B cell (primary cell): Measurements from ENCODE around the gene DENND1C. TPM values are rescaled to one million over a fixed set of nuclear protein-coding genes. Genes with fewer than 3 reads are reported as not detected.

Source experiments
- ATAC-seq: fragments of 200-7000 bp; cut with Tn5 transposase; one replicate; pipeline ENCODE4 v1.10.0; 2021; ENCODE audit warnings: low read depth, mild to moderate bottlenecking, moderate number of reproducible peaks, moderate library complexity
- CTCF ChIA-PET: fragments of 350-600 bp; sonication (Branson Sonifier 250); formaldehyde crosslinking; loops from one replicate; lab custom pipeline; 2021; ENCODE audit warnings: antibody characterized with exemption, inconsistent platforms; lab: Charles Lee
- POLR2A ChIA-PET: fragments of 350-600 bp; sonication (Branson Sonifier 250); formaldehyde crosslinking; loops from one replicate; lab custom pipeline; 2021; ENCODE audit warnings: antibody characterized with exemption; lab: Charles Lee
- DNase-seq: peaks from one replicate; pipeline ENCODE4 v3.0.0; 2013
- H2AFZ ChIP-seq: 2 replicates; pipeline ENCODE4 v1.6.1; 2012; ENCODE audit warnings: mild to moderate bottlenecking, low read depth, low read length; ENCODE audit not compliant: insufficient read depth, poor library complexity, severe bottlenecking
- H3K27ac ChIP-seq, 2 donors: 1 replicate in 1 of 2; 2 replicates in 1 of 2; pipeline ENCODE4 v1.5.1; 2012 to 2013; ENCODE audit warnings: low read length in 2 of 2, mild to moderate bottlenecking in 2 of 2, moderate library complexity in 1 of 2
- H3K27me3 ChIP-seq, 4 experiments: fragments of 200-600 bp in 1 of 4; sonication (generic) in 1 of 4; replicated peaks in 1 of 4; 1 replicate in 2 of 4; 2 replicates in 2 of 4; pipeline versions ENCODE4 v1.6.1 to v1.7.0; 2013 to 2016; ENCODE audit warnings: low read length in 3 of 4, mild to moderate bottlenecking in 2 of 4, mixed read lengths in 1 of 4, moderate library complexity in 1 of 4; ENCODE audit not compliant: insufficient read depth in 4 of 4, control insufficient read depth in 3 of 4; ENCODE audit errors: control extremely low read depth in 1 of 4
- H3K36me3 ChIP-seq, 2 experiments: replicated peaks in 1 of 2; 1 replicate in 1 of 2; 2 replicates in 1 of 2; pipeline versions ENCODE4 v1.6.1 to v1.7.1; 2013; ENCODE audit warnings: low read length in 1 of 2; ENCODE audit not compliant: insufficient read depth in 2 of 2, control insufficient read depth in 1 of 2; ENCODE audit errors: control extremely low read depth in 1 of 2, extremely low read depth in 1 of 2
- H3K4me1 ChIP-seq, 2 donors: fragments of 200-600 bp in 1 of 2; sonication (generic) in 1 of 2; 1 replicate in 1 of 2; 2 replicates in 1 of 2; pipeline versions ENCODE4 v1.5.1 to v1.6.1; 2013 to 2017; ENCODE audit warnings: low read length in 2 of 2; ENCODE audit not compliant: control insufficient read depth in 2 of 2, insufficient read depth in 2 of 2
- H3K4me2 ChIP-seq: replicated peaks from 2 replicates; pipeline ENCODE3; 2012; ENCODE audit warnings: mild to moderate bottlenecking, low read depth, low read length; ENCODE audit not compliant: poor library complexity, severe bottlenecking
- H3K4me3 ChIP-seq, 5 experiments: fragments of 200-600 bp in 1 of 5; sonication (generic) in 1 of 5; 1 replicate in 3 of 5; 2 replicates in 2 of 5; pipeline versions ENCODE4 v1.5.1 to v1.7.0; 2011 to 2016; ENCODE audit warnings: low read length in 4 of 5, mild to moderate bottlenecking in 4 of 5, low read depth in 2 of 5, control low read depth in 1 of 5, moderate library complexity in 1 of 5; ENCODE audit not compliant: insufficient read depth in 1 of 5; ENCODE audit errors: control extremely low read depth in 1 of 5, extremely low read depth in 1 of 5
- H3K79me2 ChIP-seq: fragments of 200-600 bp; sonication (generic); one replicate; pipeline ENCODE4 v1.6.0; 2016; ENCODE audit warnings: low read length; ENCODE audit not compliant: control insufficient read depth, insufficient read depth
- H3K9ac ChIP-seq: fragments of 200-600 bp; sonication (generic); 2 replicates; pipeline ENCODE4 v1.6.1; 2017; ENCODE audit warnings: mild to moderate bottlenecking, low read length, moderate library complexity
- H3K9me3 ChIP-seq, 3 donors: one replicate each; pipeline versions ENCODE4 v1.6.1 to v1.7.1; 2013; ENCODE audit warnings: low read length in 2 of 3; ENCODE audit not compliant: control insufficient read depth in 2 of 3, insufficient read depth in 1 of 3; ENCODE audit errors: control extremely low read depth in 1 of 3
- H4K20me1 ChIP-seq: 2 replicates; pipeline ENCODE4 v1.6.0; 2012; ENCODE audit warnings: mild to moderate bottlenecking, low read length; ENCODE audit not compliant: insufficient read depth, control insufficient read depth, poor library complexity, severe bottlenecking
- H3K27ac Mint-ChIP-seq: one replicate; pipeline ENCODE4 v1.8.0; 2021; ENCODE audit warnings: mixed read lengths
- H3K27me3 Mint-ChIP-seq: one replicate; pipeline ENCODE4 v1.8.0; 2021; ENCODE audit warnings: mixed read lengths
- H3K4me1 Mint-ChIP-seq: one replicate; pipeline ENCODE4 v1.8.0; 2021; ENCODE audit warnings: mixed read lengths
- H3K4me3 Mint-ChIP-seq: one replicate; pipeline ENCODE4 v1.8.0; 2021; ENCODE audit warnings: mixed read lengths
- H3K9me3 Mint-ChIP-seq: one replicate; pipeline ENCODE4 v1.8.0; 2022; ENCODE audit warnings: mixed read lengths; ENCODE audit not compliant: insufficient read depth
- EZH2 ChIP-seq: IDR thresholded peaks from 2 replicates; pipeline ENCODE4 v1.6.1; 2012; ENCODE audit warnings: borderline replicate concordance, low read depth, mild to moderate bottlenecking, moderate library complexity, low read length; ENCODE audit not compliant: insufficient read depth, poor library complexity, severe bottlenecking
- WGBS: methylation state at CpG from one replicate; pipeline ENCODE4 v1.1.5; 2013; ENCODE audit warnings: missing lambda C conversion rate; ENCODE audit not compliant: insufficient coverage; 5-methylcytosine and 5-hydroxymethylcytosine counted together
- intact Hi-C: fragments of 100-400 bp; cut with micrococcal nuclease; formaldehyde crosslinking; loops from one replicate; pipeline ENCODE4 v1.10.0; 2022
- polyA plus RNA-seq: library from polyadenylated mRNA; depleted of rRNA; stranded (reverse); fragments of >200 nt; gene quantifications from 2 replicates; pipeline ENCODE4 v1.2.3, GENCODE V29; 2012
- total RNA-seq, 2 donors: library from RNA; stranded (reverse); fragments of 120-200 nt in 1 of 2; gene quantifications; 1 replicate in 1 of 2; 2 replicates in 1 of 2; pipeline versions ENCODE4 v1.2.3 to v1.2.4, GENCODE V29; 2013 to 2022
- TF ChIP-seq, protein P1 (sequence below): fragments of 200-600 bp; IDR thresholded peaks from one replicate; pipeline ENCODE4 v1.8.0; 2022; ENCODE audit warnings: antibody characterized with exemption, mild to moderate bottlenecking

Gene DENND1C
- total and polyA plus RNA-seq, 2 donors (not counting 1 experiment from before 2014, with no cell fraction given), result 119 to 132 TPM

DNA sequence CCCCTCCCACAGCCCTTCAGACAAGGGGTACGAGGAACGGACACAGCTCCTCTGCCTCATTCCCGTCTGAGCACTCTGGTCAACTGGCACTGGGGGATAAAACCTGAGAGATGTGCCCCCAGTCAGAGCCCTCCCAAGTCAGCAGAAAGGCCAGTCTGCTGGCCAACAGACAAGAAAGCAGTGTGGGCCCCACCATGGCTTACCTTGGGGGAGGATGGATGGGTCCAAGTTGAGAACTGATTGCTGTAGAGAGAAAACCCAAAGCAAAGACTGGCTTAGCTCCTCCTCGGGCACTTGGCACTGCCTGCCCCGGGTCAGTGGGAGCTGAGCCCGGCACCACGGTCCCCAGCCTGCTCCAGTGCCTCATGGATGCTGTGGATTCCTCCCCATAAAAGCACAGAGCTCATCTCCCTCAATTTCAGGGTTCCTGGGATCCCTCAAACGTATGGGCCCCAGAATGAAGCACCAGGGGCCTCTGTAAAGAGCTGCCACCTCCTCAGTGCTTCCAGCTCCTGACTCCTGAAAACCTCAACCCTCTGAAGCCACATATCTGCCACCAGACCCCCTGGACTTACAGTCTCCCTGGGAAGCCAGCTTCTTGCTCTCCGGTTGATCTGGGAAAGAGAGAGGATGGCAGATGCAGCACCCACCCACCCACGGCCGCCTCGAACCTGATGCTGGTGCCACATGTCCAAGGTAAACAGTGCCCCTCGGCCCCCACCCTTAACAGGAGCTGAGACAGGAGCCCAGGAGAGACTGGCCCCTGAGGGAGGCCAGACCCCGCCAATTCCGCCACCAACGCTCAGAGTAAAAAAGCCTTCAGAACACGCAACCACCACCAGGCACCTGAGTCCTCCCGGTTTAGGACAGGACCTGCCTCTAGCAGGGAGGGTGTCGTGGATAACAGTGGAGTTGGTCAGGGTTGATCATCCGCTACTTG lies 60.2 kb downstream of the DENND1C start:
- Histone ChIP-seq H3K36me3 (peaks cover 0 to 62% of the 10 kb centered on the region in 2 experiments), H2AFZ (no peak overlapping the region), H3K27ac (peak overlapping the region in 1 of 2 donors; percentile 48), H3K9me3 (peaks cover 0 to 12% (median 0%) of the 10 kb centered on the region in 3 donors), H3K9ac (no peak overlapping the region), H3K4me1 (peaks cover 26 to 30% of the 10 kb centered on the region in 2 donors), H4K20me1 (peaks cover 78% of the 10 kb centered on the region), H3K79me2 (peaks cover 42% of the 10 kb centered on the region), H3K4me3 (no peak overlapping the region), H3K27me3 (no peaks in the 10 kb centered on the region), H3K4me2 (no peak overlapping the region)
- ChIA-PET POLR2A (no interaction called here), CTCF (no interaction called here)
- no peak for ATAC-seq
- H3K4me3 Mint-ChIP-seq, result no peak overlapping the region
- DNase-seq, result no peak
- H3K9me3 Mint-ChIP-seq, result no peaks in the 10 kb centered on the region
- 94% methylated on average over 15 of the region's 20 CpGs for WGBS
- H3K4me1 Mint-ChIP-seq, result peaks cover 35% of the 10 kb centered on the region
- H3K27ac Mint-ChIP-seq, result no peak overlapping the region
- intact Hi-C loops, result no loop called here
- TF ChIP-seq EZH2, result no peak
- TF ChIP-seq, protein P1, sequence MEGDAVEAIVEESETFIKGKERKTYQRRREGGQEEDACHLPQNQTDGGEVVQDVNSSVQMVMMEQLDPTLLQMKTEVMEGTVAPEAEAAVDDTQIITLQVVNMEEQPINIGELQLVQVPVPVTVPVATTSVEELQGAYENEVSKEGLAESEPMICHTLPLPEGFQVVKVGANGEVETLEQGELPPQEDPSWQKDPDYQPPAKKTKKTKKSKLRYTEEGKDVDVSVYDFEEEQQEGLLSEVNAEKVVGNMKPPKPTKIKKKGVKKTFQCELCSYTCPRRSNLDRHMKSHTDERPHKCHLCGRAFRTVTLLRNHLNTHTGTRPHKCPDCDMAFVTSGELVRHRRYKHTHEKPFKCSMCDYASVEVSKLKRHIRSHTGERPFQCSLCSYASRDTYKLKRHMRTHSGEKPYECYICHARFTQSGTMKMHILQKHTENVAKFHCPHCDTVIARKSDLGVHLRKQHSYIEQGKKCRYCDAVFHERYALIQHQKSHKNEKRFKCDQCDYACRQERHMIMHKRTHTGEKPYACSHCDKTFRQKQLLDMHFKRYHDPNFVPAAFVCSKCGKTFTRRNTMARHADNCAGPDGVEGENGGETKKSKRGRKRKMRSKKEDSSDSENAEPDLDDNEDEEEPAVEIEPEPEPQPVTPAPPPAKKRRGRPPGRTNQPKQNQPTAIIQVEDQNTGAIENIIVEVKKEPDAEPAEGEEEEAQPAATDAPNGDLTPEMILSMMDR, result no peak
- no peaks in the 10 kb centered on the region for H3K27me3 Mint-ChIP-seq

DNA sequence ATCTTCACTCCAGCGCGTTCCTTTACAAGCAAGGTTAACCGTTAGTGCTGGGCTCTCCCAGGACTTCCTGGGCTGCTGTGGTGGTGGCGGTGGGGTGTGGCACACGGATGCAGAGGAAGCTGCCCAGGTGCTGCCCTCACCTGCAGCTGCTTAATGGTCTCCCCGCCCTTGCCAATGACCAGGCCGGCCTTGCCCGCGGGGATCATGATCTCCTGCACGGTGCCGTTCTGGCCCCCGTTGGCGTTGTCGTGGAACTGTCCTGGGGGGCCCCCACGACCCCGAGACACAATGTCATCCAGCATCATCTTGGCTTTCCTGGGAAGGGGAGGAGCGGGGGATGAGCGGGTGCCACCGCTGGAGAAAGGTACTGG lies 63.0 kb downstream of the DENND1C start:
- Mint-ChIP-seq H3K4me1 (peaks cover 22% of the 10 kb centered on the region), H3K27ac (no peak overlapping the region), H3K9me3 (no peaks in the 10 kb centered on the region), H3K4me3 (no peak overlapping the region), H3K27me3 (no peaks in the 10 kb centered on the region)
- ATAC-seq (no peak), DNase-seq (no peak)
- Histone ChIP-seq H3K79me2 (peaks cover 36% of the 10 kb centered on the region), H3K4me1 (peaks cover 14 to 16% of the 10 kb centered on the region in 2 donors), H3K27me3 (no peaks in the 10 kb centered on the region), H4K20me1 (peaks cover 88% of the 10 kb centered on the region), H2AFZ (no peak overlapping the region), H3K4me3 (no peak overlapping the region), H3K9ac (no peak overlapping the region), H3K4me2 (no peak overlapping the region), H3K27ac (no peak overlapping the region), H3K36me3 (peaks cover 0 to 85% of the 10 kb centered on the region in 2 experiments), H3K9me3 (no peaks in the 10 kb centered on the region)
- no peak for TF ChIP-seq EZH2
- TF ChIP-seq, protein P1, result no peak
- ChIA-PET POLR2A (no interaction called here), CTCF (no interaction called here)
- intact Hi-C loops, result no loop called here
- WGBS, result 97% methylated on average over 17 of the region's 19 CpGs
